Heart right ventricle (tissue), 16 donors: ENCODE results near the gene KAT14. TPM values are rescaled to one million over a fixed set of nuclear protein-coding genes. Genes with fewer than 3 reads are reported as not detected.
A peak's percentile ranks its signal among the peaks of the same experiment; 100 is the strongest.
"Not testable (repeated sequence)": the region's sequence is repeated elsewhere in the genome, so short reads cannot be mapped to it uniquely, and the experiment has no call there.

Experiments used
- ATAC-seq, 8 donors: fragments of 200-7000 bp; cut with Tn5 transposase; one replicate each; pipeline ENCODE4 v1.9.1; 2020; ENCODE audit warnings: mild to moderate bottlenecking in 8 of 8, moderate library complexity in 8 of 8, moderate number of reproducible peaks in 1 of 8
- DNase-seq, 2 donors: peaks; one replicate each; pipeline ENCODE4 v3.0.0-alpha.2; 2020
- H3K27ac ChIP-seq, 10 donors: fragments of 200-600 bp; sonication (generic) in 2 of 10; one replicate each; pipeline versions ENCODE4 v1.5.0 to v1.8.0; 2020 to 2022; ENCODE audit warnings: mild to moderate bottlenecking in 3 of 10
- H3K27me3 ChIP-seq, 7 donors: fragments of 200-600 bp; one replicate each; pipeline ENCODE4 v1.8.0; 2021 to 2022; ENCODE audit warnings: mild to moderate bottlenecking in 2 of 7
- H3K36me3 ChIP-seq, 9 donors: fragments of 200-600 bp; sonication (generic) in 1 of 9; one replicate each; pipeline versions ENCODE4 v1.5.0 to v1.8.0; 2020 to 2022; ENCODE audit warnings: mild to moderate bottlenecking in 2 of 9
- H3K4me1 ChIP-seq, 9 donors: fragments of 200-600 bp; sonication (generic) in 1 of 9; one replicate each; pipeline versions ENCODE4 v1.5.0 to v1.8.0; 2020 to 2022; ENCODE audit warnings: mild to moderate bottlenecking in 4 of 9
- H3K4me3 ChIP-seq, 10 donors: fragments of 200-600 bp; sonication (generic) in 2 of 10; one replicate each; pipeline versions ENCODE4 v1.5.0 to v1.8.0; 2020 to 2022; ENCODE audit warnings: mild to moderate bottlenecking in 7 of 10, moderate library complexity in 2 of 10
- H3K9me3 ChIP-seq, 11 donors: fragments of 200-600 bp in 10 of 11; sonication (generic) in 2 of 11; one replicate each; pipeline versions ENCODE4 v1.5.0 to v1.8.0; 2013 to 2022; ENCODE audit warnings: mild to moderate bottlenecking in 2 of 11, control low read depth in 1 of 11, moderate library complexity in 1 of 11
- CTCF ChIP-seq, 9 donors: fragments of 200-600 bp; sonication (generic) in 2 of 9; IDR thresholded peaks; one replicate each; pipeline versions ENCODE4 v1.5.0 to v1.8.0; 2021 to 2022; ENCODE audit warnings: antibody characterized with exemption in 9 of 9, mild to moderate bottlenecking in 5 of 9, moderate library complexity in 1 of 9
- WGBS, 2 donors: extraction: QIAGEN DNeasy Blood & Tissue Kit; methylation state at CpG; one replicate each; pipeline ENCODE4 v1.1.7; 2013; ENCODE audit warnings: inconsistent platforms in 1 of 2; 5-methylcytosine and 5-hydroxymethylcytosine counted together
- intact Hi-C, 10 donors: fragments of 100-400 bp; cut with DNase I; formaldehyde crosslinking; loops; one replicate each; pipeline versions ENCODE4 v1.11.1 to v1.14.2; 2022
- long read RNA-seq, 3 donors: library from polyadenylated mRNA; unstranded; transcript quantifications; one replicate each; pipeline ENCODE4 v2.0.0, GENCODE V29; 2020 to 2021
- polyA plus RNA-seq, 2 donors: library from polyadenylated mRNA; stranded (reverse); fragments of 200-250 nt; gene quantifications; one replicate each; pipeline ENCODE4 v1.2.3, GENCODE V29; 2013
- total RNA-seq, 10 donors: library from RNA; stranded (reverse); fragmentation: NEBNext Ultra II Directional in 3 of 10; extraction: Animal tissue kit (Norgen Biotek cat#: 25700) in 3 of 10; gene quantifications; one replicate each; pipeline versions ENCODE4 v1.2.1 to v1.2.4, GENCODE V29; 2021 to 2023
- donor health status: Arrhythmogenic right ventricular cardiomyopathy.
- donor health status: ischemic (EF 13 %, LVEDD 7.1; RV severe dilation, severe dysfunction).
- donor health status: healthy with polysubstance abuse.
- donor health status: DM: no; HTN: yes; CAD: no.
- donor health status: DM: no; HTN: no; CAD: no.
- donor health status: ischemic (EF 25% LVEDD 6.9; RV normal size, moderate dysfunction).
- donor health status: ischemic (EF 25% LVEDD 5.7; RV mildly dilated, moderate dysfunction).
- donor health status: healthy.
- donor health status: DM: yes; HTN: yes; CAD: no.
- donor health status: Ischemic cardiomyopathy.
- donor health status: ischemic (EF 35%, LVEDD 5.7; RV mildly dilated, moderate dysfunction).
- donor health status: nonischemic (EF 11% LVEDD 7.7; RV severe dilation, severe dysfunction).
- donor health status: DM: yes; HTN: yes; CAD: no.
- donor health status: PGD.
- donor health status: ischemic (EF 29% LVEDD 5.4; RV normal size, mild dysfunction).
- donor health status: nonischemic (EF 23%, LVEDD 6.1; RV moderate dilation, normal function).

Gene KAT14
- total RNA-seq, result 10 to 100 TPM in 6 of 10 donors, 1 to 10 TPM in 4; 8.9 to 16.5 (median 10.8) TPM
- 1 to 10 TPM; 4.2 to 5.4 TPM for polyA plus RNA-seq
- long read RNA-seq, donor 1, partial matches to known transcripts, result 7 of 27 reads
- long read RNA-seq, donor 1, other reads (novel, unspliced or antisense), result 19 of 27 reads
- long read RNA-seq, donor 2, partial matches to known transcripts, result 7 of 29 reads
- long read RNA-seq, donor 2, other reads (novel, unspliced or antisense), result 21 of 29 reads
- long read RNA-seq, donor 3, partial matches to known transcripts, result 5 of 38 reads
- long read RNA-seq, donor 3, other reads (novel, unspliced or antisense), result 28 of 38 reads

GRCh38 chr20:18137412-18138265 is at the start of gene KAT14, which contains the start of gene PET117:
Gene KAT14 (plus strand): TSS chr20:18137863. CDS start chr20:18142661, 4,798 bp downstream.
Gene PET117 (plus strand): TSS chr20:18137863. CDS start chr20:18137956, 93 bp downstream.
- ATAC-seq (peak; percentile 98 to 99 (median 99)), DNase-seq (peak; percentile 91 to 93)
- peaks cover 5 to 37% (median 21%) of the 10 kb centered on the region in 9 donors for H3K4me1 ChIP-seq
- H3K27ac ChIP-seq, result peak within 1 kb of the TSS; percentile 74 to 96 (median 90)
- intact Hi-C loops, result loop anchor here in 8 of 10 donors (5.0 to 10.0 kb wide), 2 partner anchors 147 to 150 kb away; partner anchors contain the start of gene ZNF133 (in 8 of the 8)
- peak within 1 kb of the TSS; percentile 79 to 96 (median 92) for H3K4me3 ChIP-seq
- no peaks in the 10 kb centered on the region for H3K27me3 ChIP-seq
- TF ChIP-seq CTCF (IDR thresholded peaks at IDR 0.05), result peak in 1 of 9 donors; percentile 3
- no peaks in the 10 kb centered on the region for H3K9me3 ChIP-seq
- peaks cover 0 to 8% (median 4%) of the 10 kb centered on the region in 9 donors for H3K36me3 ChIP-seq
- 0 to 1% methylated on average over 83 to 87 of the region's 87 CpGs for WGBS, 2 donors

GRCh38 chr20:18088298-18088697 is 49.4 kb upstream of the KAT14 start:
- H3K36me3 ChIP-seq, DNase-seq, H3K4me3 ChIP-seq, H3K27ac ChIP-seq, ATAC-seq, H3K9me3 ChIP-seq, H3K4me1 ChIP-seq, intact Hi-C loops: not testable (repeated sequence)
- H3K27me3 ChIP-seq, result peaks cover 0 to 47% (median 22%) of the 10 kb centered on the region in 7 donors
- 75 to 79% methylated on average over 3 of the region's 3 CpGs for WGBS, 2 donors

- H3K36me3 ChIP-seq, H3K4me1 ChIP-seq, H3K4me3 ChIP-seq, intact Hi-C loops, DNase-seq, H3K9me3 ChIP-seq, H3K27ac ChIP-seq, ATAC-seq: not testable (repeated sequence)
- H3K27me3 ChIP-seq, result peaks cover 0 to 52% (median 27%) of the 10 kb centered on the region in 7 donors
- WGBS, 2 donors, result 89 to 95% methylated on average over 11 of the region's 11 CpGs
Observed at GRCh38 chr20:18088841-18089240, 48.8 kb upstream of the KAT14 start.

- H3K4me1 ChIP-seq, result no peaks in the 10 kb centered on the region
- TF ChIP-seq CTCF (IDR thresholded peaks at IDR 0.05), result no peak
- H3K9me3 ChIP-seq, result no peaks in the 10 kb centered on the region
- DNase-seq (no peak), ATAC-seq (no peak)
- H3K36me3 ChIP-seq, result no peaks in the 10 kb centered on the region
- no peak overlapping the region for H3K27ac ChIP-seq
- H3K27me3 ChIP-seq, result peaks cover 0 to 56% (median 35%) of the 10 kb centered on the region in 7 donors
- no peak overlapping the region for H3K4me3 ChIP-seq
- WGBS, 2 donors, result 43 to 45% methylated on average over 3 of the region's 3 CpGs
- intact Hi-C loops, result no loop called here
Observed at GRCh38 chr20:18090044-18090443, 47.6 kb upstream of the KAT14 start.

GRCh38 chr20:18090477-18090876 is 47.2 kb upstream of the KAT14 start:
- ATAC-seq, result no peak
- Histone ChIP-seq H3K9me3 (no peaks in the 10 kb centered on the region), H3K4me1 (no peaks in the 10 kb centered on the region), H3K27me3 (peaks cover 0 to 56% (median 35%) of the 10 kb centered on the region in 7 donors), H3K27ac (no peak overlapping the region), H3K4me3 (no peak overlapping the region), H3K36me3 (no peaks in the 10 kb centered on the region)
- intact Hi-C loops, result no loop called here
- 87 to 94% methylated on average over 10 of the region's 10 CpGs for WGBS, 2 donors
- DNase-seq, result no peak
- TF ChIP-seq CTCF (IDR thresholded peaks at IDR 0.05), result no peak
